SK-N-SH treated with all-trans-retinoic acid at 6 μM for 48 hours (cell line): ENCODE measurements around the gene GRIK2.

ENCODE experiments used
- ARNTL ChIP-seq: fragments of 450-650 bp; formaldehyde crosslinking; IDR thresholded peaks from 2 replicates; pipeline ENCODE4 v1.5.0; 2020; ENCODE audit warnings: low read depth, mild to moderate bottlenecking, moderate library complexity, borderline replicate concordance
- CREB5 ChIP-seq: fragments of 250-450 bp; sonication (Bioruptor Pico); IDR thresholded peaks from 2 replicates; pipeline ENCODE4 v1.5.1; 2020; ENCODE audit warnings: low read depth, mild to moderate bottlenecking, moderate library complexity
- OSR1 ChIP-seq: fragments of 250-450 bp; sonication (Bioruptor Pico); IDR thresholded peaks from 2 replicates; pipeline ENCODE4 v1.8.0; 2022; ENCODE audit warnings: moderate library complexity, mild to moderate bottlenecking, inconsistent platforms
- PPARA ChIP-seq: fragments of 250-450 bp; sonication (Bioruptor Pico); IDR thresholded peaks from 2 replicates; pipeline ENCODE4 v1.5.0; 2020; ENCODE audit warnings: mild to moderate bottlenecking, borderline replicate concordance
- TCF4 ChIP-seq: fragments of 250-450 bp; sonication (Bioruptor Pico); IDR thresholded peaks from 2 replicates; pipeline ENCODE4 v1.8.0; 2021; ENCODE audit warnings: mild to moderate bottlenecking, moderate library complexity, borderline replicate concordance
- ZFP3 ChIP-seq: fragments of 250-450 bp; sonication (Bioruptor Pico); IDR thresholded peaks from 2 replicates; pipeline ENCODE4 v1.5.0; 2020; ENCODE audit warnings: mild to moderate bottlenecking, moderate library complexity
- ZNF565 ChIP-seq: fragments of 450-650 bp; formaldehyde crosslinking; conservative IDR thresholded peaks from 2 replicates; pipeline ENCODE4 v1.5.0; 2020; ENCODE audit warnings: low read depth, mild to moderate bottlenecking, moderate library complexity
- ZNF8 ChIP-seq: fragments of 450-650 bp; formaldehyde crosslinking; IDR thresholded peaks from 2 replicates; pipeline ENCODE4 v1.5.0; 2020; ENCODE audit warnings: mild to moderate bottlenecking, moderate library complexity

GRCh38 chr6:101912311-101912710 lies 518.8 kb downstream of the GRIK2 start:
- TF ChIP-seq ZNF565 (CRISPR knock-in tag) = no peak
- TF ChIP-seq OSR1 (CRISPR knock-in tag) = no peak
- no peak for TF ChIP-seq ARNTL (CRISPR knock-in tag)
- no peak for TF ChIP-seq CREB5 (CRISPR knock-in tag)
- TF ChIP-seq TCF4 = no peak
- TF ChIP-seq ZFP3 (CRISPR knock-in tag) = no peak
- no peak for TF ChIP-seq PPARA (CRISPR knock-in tag)
- TF ChIP-seq ZNF8 = no peak
